A549 (cell line): ENCODE results near the gene BOC.

ENCODE experiments used
- MYC ChIP-seq: IDR thresholded peaks from 2 replicates; pipeline ENCODE4 v1.6.1; 2012; ENCODE audit warnings: mild to moderate bottlenecking, inconsistent platforms, low read length, improper control_type of control experiment, borderline replicate concordance
- POLR2A ChIP-seq: IDR thresholded peaks from 2 replicates; pipeline ENCODE4 v1.6.1; 2012; ENCODE audit warnings: mild to moderate bottlenecking, low read length
- RCOR1 ChIP-seq: fragments of 150-350 bp; IDR thresholded peaks from 2 replicates; pipeline ENCODE4 v1.6.1; 2014; ENCODE audit warnings: antibody characterized with exemption, low read length, low read depth
- RFX5 ChIP-seq: fragments of 450-650 bp; IDR thresholded peaks from 2 replicates; pipeline ENCODE4 v1.7.1; 2014; ENCODE audit warnings: antibody characterized with exemption, mild to moderate bottlenecking, moderate library complexity
- TF ChIP-seq, protein P1 (sequence below): fragments of 200-600 bp; sonication (generic); IDR thresholded peaks from 2 replicates; pipeline ENCODE4 v1.6.1; 2016; ENCODE audit warnings: antibody characterized with exemption, mild to moderate bottlenecking, moderate library complexity
- TF ChIP-seq, protein P2 (sequence below): fragments of >200 bp; sonication (Bioruptor Twin); formaldehyde crosslinking; IDR thresholded peaks from 3 replicates; pipeline ENCODE4 v1.5.1; 2016

GRCh38 chr3:113314923-113315322 lies 103.6 kb downstream of the BOC start:
- TF ChIP-seq MYC (no peak), RFX5 (no peak), POLR2A (no peak), RCOR1 (no peak)
- TF ChIP-seq, protein P1, sequence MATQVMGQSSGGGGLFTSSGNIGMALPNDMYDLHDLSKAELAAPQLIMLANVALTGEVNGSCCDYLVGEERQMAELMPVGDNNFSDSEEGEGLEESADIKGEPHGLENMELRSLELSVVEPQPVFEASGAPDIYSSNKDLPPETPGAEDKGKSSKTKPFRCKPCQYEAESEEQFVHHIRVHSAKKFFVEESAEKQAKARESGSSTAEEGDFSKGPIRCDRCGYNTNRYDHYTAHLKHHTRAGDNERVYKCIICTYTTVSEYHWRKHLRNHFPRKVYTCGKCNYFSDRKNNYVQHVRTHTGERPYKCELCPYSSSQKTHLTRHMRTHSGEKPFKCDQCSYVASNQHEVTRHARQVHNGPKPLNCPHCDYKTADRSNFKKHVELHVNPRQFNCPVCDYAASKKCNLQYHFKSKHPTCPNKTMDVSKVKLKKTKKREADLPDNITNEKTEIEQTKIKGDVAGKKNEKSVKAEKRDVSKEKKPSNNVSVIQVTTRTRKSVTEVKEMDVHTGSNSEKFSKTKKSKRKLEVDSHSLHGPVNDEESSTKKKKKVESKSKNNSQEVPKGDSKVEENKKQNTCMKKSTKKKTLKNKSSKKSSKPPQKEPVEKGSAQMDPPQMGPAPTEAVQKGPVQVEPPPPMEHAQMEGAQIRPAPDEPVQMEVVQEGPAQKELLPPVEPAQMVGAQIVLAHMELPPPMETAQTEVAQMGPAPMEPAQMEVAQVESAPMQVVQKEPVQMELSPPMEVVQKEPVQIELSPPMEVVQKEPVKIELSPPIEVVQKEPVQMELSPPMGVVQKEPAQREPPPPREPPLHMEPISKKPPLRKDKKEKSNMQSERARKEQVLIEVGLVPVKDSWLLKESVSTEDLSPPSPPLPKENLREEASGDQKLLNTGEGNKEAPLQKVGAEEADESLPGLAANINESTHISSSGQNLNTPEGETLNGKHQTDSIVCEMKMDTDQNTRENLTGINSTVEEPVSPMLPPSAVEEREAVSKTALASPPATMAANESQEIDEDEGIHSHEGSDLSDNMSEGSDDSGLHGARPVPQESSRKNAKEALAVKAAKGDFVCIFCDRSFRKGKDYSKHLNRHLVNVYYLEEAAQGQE = no peak
- TF ChIP-seq, protein P2, sequence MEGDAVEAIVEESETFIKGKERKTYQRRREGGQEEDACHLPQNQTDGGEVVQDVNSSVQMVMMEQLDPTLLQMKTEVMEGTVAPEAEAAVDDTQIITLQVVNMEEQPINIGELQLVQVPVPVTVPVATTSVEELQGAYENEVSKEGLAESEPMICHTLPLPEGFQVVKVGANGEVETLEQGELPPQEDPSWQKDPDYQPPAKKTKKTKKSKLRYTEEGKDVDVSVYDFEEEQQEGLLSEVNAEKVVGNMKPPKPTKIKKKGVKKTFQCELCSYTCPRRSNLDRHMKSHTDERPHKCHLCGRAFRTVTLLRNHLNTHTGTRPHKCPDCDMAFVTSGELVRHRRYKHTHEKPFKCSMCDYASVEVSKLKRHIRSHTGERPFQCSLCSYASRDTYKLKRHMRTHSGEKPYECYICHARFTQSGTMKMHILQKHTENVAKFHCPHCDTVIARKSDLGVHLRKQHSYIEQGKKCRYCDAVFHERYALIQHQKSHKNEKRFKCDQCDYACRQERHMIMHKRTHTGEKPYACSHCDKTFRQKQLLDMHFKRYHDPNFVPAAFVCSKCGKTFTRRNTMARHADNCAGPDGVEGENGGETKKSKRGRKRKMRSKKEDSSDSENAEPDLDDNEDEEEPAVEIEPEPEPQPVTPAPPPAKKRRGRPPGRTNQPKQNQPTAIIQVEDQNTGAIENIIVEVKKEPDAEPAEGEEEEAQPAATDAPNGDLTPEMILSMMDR = no peak
